ENCODE results near the gene TSPAN2. TPM values are rescaled to one million over a fixed set of nuclear protein-coding genes. Genes with fewer than 3 reads are reported as not detected.

The TSPAN2 gene
- polyA plus RNA-seq, 1 of the 3 experiments (the other 2 are of a cell fraction): 0.23 TPM

DNA sequence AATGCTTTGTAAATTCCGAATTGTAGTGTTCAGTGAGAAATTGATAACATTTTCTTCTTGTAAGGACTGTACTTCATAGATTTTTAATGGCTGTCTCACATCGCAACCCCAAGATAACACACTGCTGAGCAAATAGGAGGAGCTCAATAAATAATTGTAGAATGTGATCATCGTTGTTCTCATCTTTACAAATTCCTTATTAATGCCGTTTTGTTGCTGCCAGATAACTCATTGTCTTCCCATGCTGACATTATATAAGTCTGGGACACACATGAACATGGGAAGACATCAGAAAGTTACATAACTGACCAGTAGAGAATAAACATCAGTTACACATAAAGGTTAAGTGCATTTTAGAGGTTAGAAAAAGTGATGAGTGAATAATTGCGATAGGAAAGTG, 46.4 kb upstream of the TSPAN2 start (continued):
- TF ChIP-seq YY1 (IDR thresholded peaks at IDR 0.05; ENCODE audit: low read depth): no peak
- no peak for TF ChIP-seq RFX5 (IDR thresholded peaks at IDR 0.05; ENCODE audit: low read length)
- TF ChIP-seq, protein P1, sequence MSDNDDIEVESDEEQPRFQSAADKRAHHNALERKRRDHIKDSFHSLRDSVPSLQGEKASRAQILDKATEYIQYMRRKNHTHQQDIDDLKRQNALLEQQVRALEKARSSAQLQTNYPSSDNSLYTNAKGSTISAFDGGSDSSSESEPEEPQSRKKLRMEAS (IDR thresholded peaks at IDR 0.05; ENCODE audit: low read depth): no peak
- no peak for TF ChIP-seq GABPA (IDR thresholded peaks at IDR 0.05; ENCODE audit: low read depth)
- TF ChIP-seq POLR2AphosphoS5 (IDR thresholded peaks at IDR 0.05; ENCODE audit: low read depth, low read length): no peak
- no peak for TF ChIP-seq EP300 (IDR thresholded peaks at IDR 0.05; ENCODE audit: borderline replicate concordance in 1 of 2, low read depth in 1 of 2, low read length in 1 of 2)
- no peak for TF ChIP-seq JUND (IDR thresholded peaks at IDR 0.05)
- no peak for TF ChIP-seq SIN3A (IDR thresholded peaks at IDR 0.05; ENCODE audit: borderline replicate concordance, low read depth, low read length)
- TF ChIP-seq NFIC (IDR thresholded peaks at IDR 0.05; ENCODE audit: borderline replicate concordance): no peak
- TF ChIP-seq, protein P2, sequence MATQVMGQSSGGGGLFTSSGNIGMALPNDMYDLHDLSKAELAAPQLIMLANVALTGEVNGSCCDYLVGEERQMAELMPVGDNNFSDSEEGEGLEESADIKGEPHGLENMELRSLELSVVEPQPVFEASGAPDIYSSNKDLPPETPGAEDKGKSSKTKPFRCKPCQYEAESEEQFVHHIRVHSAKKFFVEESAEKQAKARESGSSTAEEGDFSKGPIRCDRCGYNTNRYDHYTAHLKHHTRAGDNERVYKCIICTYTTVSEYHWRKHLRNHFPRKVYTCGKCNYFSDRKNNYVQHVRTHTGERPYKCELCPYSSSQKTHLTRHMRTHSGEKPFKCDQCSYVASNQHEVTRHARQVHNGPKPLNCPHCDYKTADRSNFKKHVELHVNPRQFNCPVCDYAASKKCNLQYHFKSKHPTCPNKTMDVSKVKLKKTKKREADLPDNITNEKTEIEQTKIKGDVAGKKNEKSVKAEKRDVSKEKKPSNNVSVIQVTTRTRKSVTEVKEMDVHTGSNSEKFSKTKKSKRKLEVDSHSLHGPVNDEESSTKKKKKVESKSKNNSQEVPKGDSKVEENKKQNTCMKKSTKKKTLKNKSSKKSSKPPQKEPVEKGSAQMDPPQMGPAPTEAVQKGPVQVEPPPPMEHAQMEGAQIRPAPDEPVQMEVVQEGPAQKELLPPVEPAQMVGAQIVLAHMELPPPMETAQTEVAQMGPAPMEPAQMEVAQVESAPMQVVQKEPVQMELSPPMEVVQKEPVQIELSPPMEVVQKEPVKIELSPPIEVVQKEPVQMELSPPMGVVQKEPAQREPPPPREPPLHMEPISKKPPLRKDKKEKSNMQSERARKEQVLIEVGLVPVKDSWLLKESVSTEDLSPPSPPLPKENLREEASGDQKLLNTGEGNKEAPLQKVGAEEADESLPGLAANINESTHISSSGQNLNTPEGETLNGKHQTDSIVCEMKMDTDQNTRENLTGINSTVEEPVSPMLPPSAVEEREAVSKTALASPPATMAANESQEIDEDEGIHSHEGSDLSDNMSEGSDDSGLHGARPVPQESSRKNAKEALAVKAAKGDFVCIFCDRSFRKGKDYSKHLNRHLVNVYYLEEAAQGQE (IDR thresholded peaks at IDR 0.05; ENCODE audit: low read depth, low read length): no peak
- TF ChIP-seq, protein P3, sequence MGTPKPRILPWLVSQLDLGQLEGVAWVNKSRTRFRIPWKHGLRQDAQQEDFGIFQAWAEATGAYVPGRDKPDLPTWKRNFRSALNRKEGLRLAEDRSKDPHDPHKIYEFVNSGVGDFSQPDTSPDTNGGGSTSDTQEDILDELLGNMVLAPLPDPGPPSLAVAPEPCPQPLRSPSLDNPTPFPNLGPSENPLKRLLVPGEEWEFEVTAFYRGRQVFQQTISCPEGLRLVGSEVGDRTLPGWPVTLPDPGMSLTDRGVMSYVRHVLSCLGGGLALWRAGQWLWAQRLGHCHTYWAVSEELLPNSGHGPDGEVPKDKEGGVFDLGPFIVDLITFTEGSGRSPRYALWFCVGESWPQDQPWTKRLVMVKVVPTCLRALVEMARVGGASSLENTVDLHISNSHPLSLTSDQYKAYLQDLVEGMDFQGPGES (IDR thresholded peaks at IDR 0.05; ENCODE audit: low read depth, low read length): no peak

DNA sequence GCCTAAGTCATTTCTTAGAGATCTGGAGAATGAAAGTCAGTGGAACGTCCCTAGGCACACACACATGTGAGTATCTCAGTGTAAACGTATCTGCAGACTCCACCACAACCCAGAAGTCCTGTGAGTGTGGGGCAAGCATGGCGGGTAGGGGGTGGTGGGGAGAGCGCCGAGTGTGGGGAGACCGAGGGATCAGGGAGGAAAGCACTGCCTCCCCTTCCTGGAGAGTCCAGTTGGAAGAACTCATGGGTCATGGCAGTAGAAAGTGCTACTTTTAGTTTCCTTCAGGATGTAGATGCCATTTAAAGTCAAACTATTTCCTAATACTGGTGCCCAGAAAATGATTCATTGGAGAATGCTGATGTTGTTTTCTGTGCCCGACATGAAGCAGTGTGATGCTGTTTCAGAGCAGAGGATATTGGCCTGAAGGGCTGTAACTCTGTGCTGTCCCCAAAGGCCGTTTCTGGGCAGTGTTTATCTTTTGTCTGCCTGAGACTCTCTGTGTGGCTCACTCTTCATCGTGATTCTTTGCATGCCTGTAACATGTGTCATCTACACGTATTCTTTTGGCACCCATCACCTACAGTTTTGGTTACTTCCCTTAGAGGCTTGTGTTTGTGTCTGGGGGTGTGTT, 45.7 kb upstream of the TSPAN2 start:
- Histone ChIP-seq H3K27me3 (ENCODE audit: insufficient read depth) (no peaks in the 10 kb centered on the region), H3K9ac (peak overlapping the region; percentile 46; the same call in 1 of the 2 replicates), H3K9me2 (no peaks in the 10 kb centered on the region), H3K4me3 (ENCODE audit: low read depth in 2 of 2, low read length in 1 of 2) (no peak overlapping the region), H4K20me1 (ENCODE audit: insufficient read depth) (no peaks in the 10 kb centered on the region), H3F3A (replicated peaks; ENCODE audit: insufficient read depth) (peaks cover 21% of the 10 kb centered on the region), H2AFZ (ENCODE audit: low read depth) (peak overlapping the region; percentile 35; the same call in 1 of the 2 replicates), H3K4me2 (peak overlapping the region; percentile 66), H3K79me2 (ENCODE audit: insufficient read depth) (no peaks in the 10 kb centered on the region), H3K27ac (ENCODE audit: low read depth in 2 of 2, low read length in 1 of 2) (peak overlapping the region in 1 of 2 experiments; percentile 82; a peak in 2 of 4 replicates), H3K4me1 (ENCODE audit: control insufficient read depth in 1 of 2, insufficient read depth in 2 of 2, low read depth in 1 of 2, low read length in 1 of 2) (peaks cover 8 to 25% of the 10 kb centered on the region in 2 experiments; a peak in 3 of 4 replicates), H3K36me3 (replicated peaks in 1 of 2; ENCODE audit: control insufficient read depth in 1 of 2, insufficient read depth in 2 of 2, low read length in 1 of 2) (no peaks in the 10 kb centered on the region), H3K9me3 (no peaks in the 10 kb centered on the region)
- CTCF ChIA-PET: interaction anchor here (1.4 to 8.7 kb wide), 3 partner anchors 193 to 460 kb away, joined by 3 to 280 read pairs (median 202); no protein-coding TSS in a partner anchor
- no peak for DNase-seq
- 57% methylated on average over 10 of the region's 10 CpGs for WGBS (ENCODE audit: low lambda C conversion rate)
- POLR2A ChIA-PET: no interaction called here
- TF ChIP-seq EP300 (IDR thresholded peaks at IDR 0.05; ENCODE audit: borderline replicate concordance in 1 of 2, low read depth in 1 of 2, low read length in 1 of 2) (peak in 1 of 2 experiments; percentile 65; a peak in 1 of 4 replicates), YY1 (IDR thresholded peaks at IDR 0.05; ENCODE audit: low read depth) (no peak), RFX5 (IDR thresholded peaks at IDR 0.05; ENCODE audit: low read length) (no peak), TAF1 (IDR thresholded peaks at IDR 0.05; ENCODE audit: borderline replicate concordance, low read depth, low read length) (no peak), GABPA (IDR thresholded peaks at IDR 0.05; ENCODE audit: low read depth) (no peak), NFIC (IDR thresholded peaks at IDR 0.05; ENCODE audit: borderline replicate concordance) (peak; percentile 52), CHD2 (IDR thresholded peaks at IDR 0.05; ENCODE audit: low read length, partially characterized antibody) (no peak), RAD21 (IDR thresholded peaks at IDR 0.05; ENCODE audit: low read length) (no peak), RCOR1 (IDR thresholded peaks at IDR 0.05; ENCODE audit: low read length) (no peak), POLR2AphosphoS5 (IDR thresholded peaks at IDR 0.05; ENCODE audit: low read depth, low read length) (no peak)
- TF ChIP-seq, protein P1 (IDR thresholded peaks at IDR 0.05; ENCODE audit: low read depth): no peak; the same call in 1 of the 2 replicates
- TF ChIP-seq, protein P4, sequence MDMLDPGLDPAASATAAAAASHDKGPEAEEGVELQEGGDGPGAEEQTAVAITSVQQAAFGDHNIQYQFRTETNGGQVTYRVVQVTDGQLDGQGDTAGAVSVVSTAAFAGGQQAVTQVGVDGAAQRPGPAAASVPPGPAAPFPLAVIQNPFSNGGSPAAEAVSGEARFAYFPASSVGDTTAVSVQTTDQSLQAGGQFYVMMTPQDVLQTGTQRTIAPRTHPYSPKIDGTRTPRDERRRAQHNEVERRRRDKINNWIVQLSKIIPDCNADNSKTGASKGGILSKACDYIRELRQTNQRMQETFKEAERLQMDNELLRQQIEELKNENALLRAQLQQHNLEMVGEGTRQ (IDR thresholded peaks at IDR 0.05; ENCODE audit: borderline replicate concordance, low read depth, low read length): no peak
- TF ChIP-seq, protein P3 (IDR thresholded peaks at IDR 0.05; ENCODE audit: low read depth, low read length): no peak
- TF ChIP-seq, protein P5, sequence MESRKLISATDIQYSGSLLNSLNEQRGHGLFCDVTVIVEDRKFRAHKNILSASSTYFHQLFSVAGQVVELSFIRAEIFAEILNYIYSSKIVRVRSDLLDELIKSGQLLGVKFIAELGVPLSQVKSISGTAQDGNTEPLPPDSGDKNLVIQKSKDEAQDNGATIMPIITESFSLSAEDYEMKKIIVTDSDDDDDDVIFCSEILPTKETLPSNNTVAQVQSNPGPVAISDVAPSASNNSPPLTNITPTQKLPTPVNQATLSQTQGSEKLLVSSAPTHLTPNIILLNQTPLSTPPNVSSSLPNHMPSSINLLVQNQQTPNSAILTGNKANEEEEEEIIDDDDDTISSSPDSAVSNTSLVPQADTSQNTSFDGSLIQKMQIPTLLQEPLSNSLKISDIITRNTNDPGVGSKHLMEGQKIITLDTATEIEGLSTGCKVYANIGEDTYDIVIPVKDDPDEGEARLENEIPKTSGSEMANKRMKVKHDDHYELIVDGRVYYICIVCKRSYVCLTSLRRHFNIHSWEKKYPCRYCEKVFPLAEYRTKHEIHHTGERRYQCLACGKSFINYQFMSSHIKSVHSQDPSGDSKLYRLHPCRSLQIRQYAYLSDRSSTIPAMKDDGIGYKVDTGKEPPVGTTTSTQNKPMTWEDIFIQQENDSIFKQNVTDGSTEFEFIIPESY (IDR thresholded peaks at IDR 0.05; ENCODE audit: borderline replicate concordance, low read depth): no peak
